Esophagus squamous epithelium (tissue), 4 donors: Measurements from ENCODE around the gene ILRUN.

Experiments used
- POLR2A ChIP-seq, 4 donors: fragments of 450-650 bp; IDR thresholded peaks; one replicate each; pipeline ENCODE4 v1.6.1; 2017; ENCODE audit warnings: antibody characterized with exemption in 4 of 4, mild to moderate bottlenecking in 4 of 4, moderate library complexity in 3 of 4
- TF ChIP-seq, protein P1 (sequence below), 6 experiments: fragments of 450-650 bp in 4 of 6; fragments of 200-600 bp in 2 of 6; sonication (generic) in 2 of 6; IDR thresholded peaks; one replicate each; pipeline ENCODE4 v1.5.1; 2016 to 2019; ENCODE audit warnings: antibody characterized with exemption in 6 of 6, mild to moderate bottlenecking in 4 of 6, moderate library complexity in 4 of 6

DNA sequence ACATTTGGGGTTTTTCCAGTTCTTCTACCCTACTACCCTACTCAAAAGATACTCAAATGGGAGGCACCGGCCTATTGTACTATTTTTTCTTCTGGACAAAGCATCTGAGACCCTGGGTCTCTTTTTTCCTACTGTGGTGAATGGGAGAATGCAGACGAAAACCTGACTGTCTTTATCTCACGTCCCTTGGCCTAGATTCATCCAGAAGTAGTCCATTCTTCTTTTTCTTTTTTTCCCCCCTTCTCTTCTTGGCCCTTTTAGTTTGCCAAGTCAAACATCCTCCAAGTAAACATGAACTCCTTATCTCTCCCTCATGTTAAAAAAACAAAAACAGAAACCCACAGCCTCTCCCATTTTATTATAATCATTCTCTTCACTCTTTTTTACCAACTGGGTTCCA lies 8.7 kb upstream of the ILRUN start:
- TF ChIP-seq, protein P1, sequence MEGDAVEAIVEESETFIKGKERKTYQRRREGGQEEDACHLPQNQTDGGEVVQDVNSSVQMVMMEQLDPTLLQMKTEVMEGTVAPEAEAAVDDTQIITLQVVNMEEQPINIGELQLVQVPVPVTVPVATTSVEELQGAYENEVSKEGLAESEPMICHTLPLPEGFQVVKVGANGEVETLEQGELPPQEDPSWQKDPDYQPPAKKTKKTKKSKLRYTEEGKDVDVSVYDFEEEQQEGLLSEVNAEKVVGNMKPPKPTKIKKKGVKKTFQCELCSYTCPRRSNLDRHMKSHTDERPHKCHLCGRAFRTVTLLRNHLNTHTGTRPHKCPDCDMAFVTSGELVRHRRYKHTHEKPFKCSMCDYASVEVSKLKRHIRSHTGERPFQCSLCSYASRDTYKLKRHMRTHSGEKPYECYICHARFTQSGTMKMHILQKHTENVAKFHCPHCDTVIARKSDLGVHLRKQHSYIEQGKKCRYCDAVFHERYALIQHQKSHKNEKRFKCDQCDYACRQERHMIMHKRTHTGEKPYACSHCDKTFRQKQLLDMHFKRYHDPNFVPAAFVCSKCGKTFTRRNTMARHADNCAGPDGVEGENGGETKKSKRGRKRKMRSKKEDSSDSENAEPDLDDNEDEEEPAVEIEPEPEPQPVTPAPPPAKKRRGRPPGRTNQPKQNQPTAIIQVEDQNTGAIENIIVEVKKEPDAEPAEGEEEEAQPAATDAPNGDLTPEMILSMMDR (IDR thresholded peaks at IDR 0.05) = no peak
- TF ChIP-seq POLR2A (IDR thresholded peaks at IDR 0.05) = no peak
